Stimulated activated CD8-positive, alpha-beta memory T cell treated with anti-CD3 and anti-CD28 coated beads, Interleukin-12 subunit alpha, Interleukin-12 subunit beta, amount 100 ng/mL, for 4 hours (primary cell): ENCODE measurements around the gene ZBTB17.
"Not testable (repeated sequence)": the region's sequence is repeated elsewhere in the genome, so short reads cannot be mapped to it uniquely, and the experiment has no call there.

ENCODE experiments used
- DNase-seq: peaks from one replicate; pipeline ENCODE4 v3.0.0-alpha.2; 2020; ENCODE audit warnings: low read depth

ZBTB17 gene

DNA sequence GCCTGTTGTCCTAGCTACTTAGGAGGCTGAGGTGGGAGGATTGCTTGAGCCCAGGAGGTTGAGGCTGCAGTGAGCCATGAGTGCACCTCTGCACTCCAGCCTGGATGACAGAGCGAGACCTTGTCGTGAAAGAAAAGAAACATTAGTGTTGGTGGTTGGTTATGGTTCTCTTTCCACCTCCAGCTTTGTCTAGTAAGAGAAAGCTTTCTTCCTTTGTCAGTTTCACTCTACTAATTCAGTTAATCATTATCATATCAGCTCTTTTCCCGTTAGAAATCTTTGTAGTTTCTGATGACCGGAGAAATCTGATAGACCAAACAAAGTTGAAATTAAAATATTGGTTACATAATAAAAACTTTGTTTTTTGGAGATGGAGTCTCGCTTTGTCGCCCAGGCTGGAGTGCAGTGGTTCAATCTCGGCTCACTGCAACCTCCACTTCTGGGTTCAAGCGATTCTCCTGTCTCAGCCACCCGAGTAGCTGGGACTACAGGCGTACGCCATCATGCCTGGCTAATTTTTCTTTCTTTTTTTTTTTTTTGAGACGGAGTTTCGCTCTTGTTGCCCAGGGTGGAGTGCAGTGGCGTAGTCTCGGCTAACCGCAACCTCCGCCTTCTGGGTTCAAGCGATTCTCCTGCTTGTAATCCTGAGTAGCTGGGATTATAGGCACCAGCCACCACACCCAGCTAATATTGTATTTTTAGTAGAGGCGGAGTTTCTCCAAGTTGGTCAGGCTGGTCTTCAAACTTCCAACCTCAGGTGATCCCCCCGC, 78.9 kb downstream of the ZBTB17 start:
- DNase-seq = not testable (repeated sequence)

DNA sequence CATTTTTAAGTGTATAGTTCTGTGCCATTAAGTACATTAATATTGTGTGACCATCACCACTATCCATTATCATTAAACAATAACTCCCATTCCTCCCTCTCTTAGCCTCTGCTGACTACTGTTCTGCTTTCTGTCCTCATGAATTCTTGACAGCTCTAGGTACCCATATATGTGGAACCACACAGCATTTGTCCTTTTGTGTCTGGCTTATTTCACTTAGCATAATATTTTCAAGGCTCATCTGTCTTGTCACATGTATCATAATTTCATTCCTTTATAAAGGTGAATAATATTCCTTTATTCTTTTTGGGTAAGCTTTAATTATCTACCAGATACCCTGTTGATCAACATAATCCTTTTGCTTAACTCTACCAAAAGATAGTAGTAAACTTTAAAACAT, 80.7 kb downstream of the ZBTB17 start:
- DNase-seq = no peak

DNA sequence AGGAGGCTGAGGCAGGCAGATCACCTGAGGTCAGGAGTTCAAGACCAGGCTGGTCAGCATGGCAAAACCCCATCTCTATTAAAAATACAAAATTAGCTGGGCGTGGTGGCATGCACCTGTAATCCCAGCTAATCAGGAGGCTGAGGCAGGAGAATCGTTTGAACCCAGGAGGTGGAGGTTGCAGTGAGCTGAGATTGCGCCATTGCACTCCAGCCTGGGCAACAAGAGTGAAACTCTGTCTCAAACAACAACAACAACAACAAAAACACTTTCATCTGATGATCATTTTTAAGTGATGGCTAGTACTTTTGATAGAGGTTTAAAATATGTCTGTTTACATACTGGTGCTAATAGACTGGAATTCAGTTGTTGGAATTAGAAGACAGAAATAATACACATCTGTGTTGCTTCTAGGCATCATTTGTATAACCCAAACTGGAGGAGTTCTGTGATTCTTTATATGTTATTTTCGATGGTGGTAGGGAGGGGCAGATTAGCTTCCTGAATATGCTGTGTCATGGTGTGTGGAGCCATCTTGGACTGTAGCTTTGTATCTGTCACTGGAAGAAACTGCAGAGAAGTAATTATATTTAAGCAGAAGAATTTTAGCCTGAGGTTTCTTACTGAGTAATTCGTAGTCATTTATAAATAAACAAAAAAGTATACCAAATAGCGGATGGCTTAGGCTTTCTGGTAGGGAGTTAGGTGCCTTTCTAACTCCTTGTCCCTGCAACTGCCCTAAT, 82.9 kb downstream of the ZBTB17 start:
- DNase-seq = not testable (repeated sequence)
